NB4 (cell line): Measurements from ENCODE around the gene SPACA4.
A peak's percentile ranks its signal among the peaks of the same experiment; 100 is the strongest.

Experiments
- DNase-seq: peaks from one replicate; pipeline ENCODE4 v3.0.0; 2010; ENCODE audit warnings: low read depth
- H3K4me3 ChIP-seq: one replicate; pipeline ENCODE4 v1.5.1; 2011; ENCODE audit warnings: mild to moderate bottlenecking, low read depth, low read length, moderate library complexity
- CTCF ChIP-seq: IDR thresholded peaks from one replicate; pipeline ENCODE4 v1.5.1; 2012; ENCODE audit warnings: low read depth, low read length
- MYC ChIP-seq: IDR thresholded peaks from 2 replicates; pipeline ENCODE4 v1.6.1; 2011; ENCODE audit warnings: low read depth, low read length
- POLR2A ChIP-seq: IDR thresholded peaks from 2 replicates; pipeline ENCODE4 v1.6.1; 2011; ENCODE audit warnings: mild to moderate bottlenecking; ENCODE audit not compliant: insufficient read length; ENCODE audit errors: extremely low read depth
- TF ChIP-seq, protein P1 (sequence below): IDR thresholded peaks from 2 replicates; pipeline ENCODE4 v1.6.1; 2011; ENCODE audit warnings: low read depth, low read length

SPACA4 gene

DNA sequence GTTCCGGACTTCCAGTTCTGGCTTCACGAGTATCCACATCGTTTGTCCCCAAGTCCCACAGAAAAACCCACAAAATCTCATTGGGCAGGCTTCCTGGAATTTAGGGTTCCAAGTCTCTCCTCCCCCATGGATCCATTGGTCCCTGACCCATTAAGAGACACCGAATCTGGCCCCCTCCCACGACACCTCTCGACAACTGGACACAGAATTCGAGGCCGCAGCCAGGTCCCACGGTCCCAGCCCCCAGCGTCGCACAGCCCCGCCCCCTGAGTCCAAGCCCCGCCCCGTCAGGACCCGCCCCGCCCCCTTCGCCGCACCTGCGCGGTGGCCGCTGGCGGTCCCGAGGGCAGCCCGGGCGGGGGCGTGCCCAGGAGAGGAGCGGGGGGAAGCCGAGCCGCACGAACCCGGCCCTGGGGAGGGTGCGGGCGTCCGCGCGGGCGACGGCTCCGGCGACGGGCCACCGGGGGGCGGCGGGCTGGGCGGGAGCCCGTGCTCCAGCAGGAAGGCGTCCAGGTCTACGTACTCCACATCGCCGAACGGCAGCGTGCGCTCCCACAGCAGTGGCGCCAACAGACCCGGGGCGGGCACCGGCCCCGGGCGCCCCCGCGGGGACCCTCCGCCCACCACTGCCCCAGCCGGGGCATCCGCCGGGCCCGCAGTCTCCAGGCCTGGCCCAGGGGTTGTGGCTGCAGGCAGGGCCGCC, 28.9 kb downstream of the SPACA4 start:
- TF ChIP-seq, protein P1, sequence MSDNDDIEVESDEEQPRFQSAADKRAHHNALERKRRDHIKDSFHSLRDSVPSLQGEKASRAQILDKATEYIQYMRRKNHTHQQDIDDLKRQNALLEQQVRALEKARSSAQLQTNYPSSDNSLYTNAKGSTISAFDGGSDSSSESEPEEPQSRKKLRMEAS = no peak
- DNase-seq = peak; percentile 95
- H3K4me3 ChIP-seq = peak overlapping the region; percentile 80

GRCh38 chr19:48635966-48636858, 29.7 kb downstream of the SPACA4 start:
- DNase-seq = peak; percentile 87
- H3K4me3 ChIP-seq = peak overlapping the region; percentile 80
- TF ChIP-seq POLR2A = no peak
- no peak for TF ChIP-seq CTCF
- TF ChIP-seq, protein P1 = no peak
- no peak for TF ChIP-seq MYC

DNA sequence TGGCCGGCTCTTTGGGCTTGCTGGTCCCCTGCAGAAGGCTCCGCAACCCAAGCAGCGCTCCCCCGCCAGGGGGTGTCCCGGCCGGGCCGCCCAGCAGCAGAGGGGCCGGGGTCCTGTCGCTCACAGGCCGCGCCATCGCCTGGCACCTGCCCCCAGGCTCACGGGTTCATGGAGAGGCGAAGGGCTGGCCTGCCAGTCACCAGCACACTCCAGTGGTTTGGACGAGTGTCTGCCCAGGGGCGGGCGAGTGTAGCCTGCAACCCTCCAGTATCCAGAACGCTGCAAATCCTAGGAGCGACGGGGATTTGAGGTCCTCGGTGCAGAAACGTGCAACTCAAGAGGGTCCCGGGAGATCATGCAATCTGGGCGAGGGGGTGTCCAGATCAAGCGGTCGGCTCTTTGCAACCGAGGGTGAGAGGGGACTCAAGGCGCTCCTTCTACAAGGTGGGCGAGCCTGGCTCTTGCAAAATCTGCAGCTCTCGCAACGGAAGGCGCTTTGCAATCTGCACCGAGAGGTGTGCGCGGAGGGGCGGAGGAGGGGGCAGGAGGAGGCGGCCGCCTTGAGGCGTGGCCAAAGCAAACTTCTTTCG, 30.4 kb downstream of the SPACA4 start, which contains the start of gene DBP:
Gene DBP, minus strand, starts transcription at position 521 of the 590 bp plus-strand sequence. Its CDS starts 385 bp downstream, at position 136.
- no peak for DNase-seq
- TF ChIP-seq POLR2A (no peak), CTCF (peak; percentile 36), MYC (no peak)
- TF ChIP-seq, protein P1 = no peak
- peak within 1 kb of the TSS; percentile 80 for H3K4me3 ChIP-seq

DNA sequence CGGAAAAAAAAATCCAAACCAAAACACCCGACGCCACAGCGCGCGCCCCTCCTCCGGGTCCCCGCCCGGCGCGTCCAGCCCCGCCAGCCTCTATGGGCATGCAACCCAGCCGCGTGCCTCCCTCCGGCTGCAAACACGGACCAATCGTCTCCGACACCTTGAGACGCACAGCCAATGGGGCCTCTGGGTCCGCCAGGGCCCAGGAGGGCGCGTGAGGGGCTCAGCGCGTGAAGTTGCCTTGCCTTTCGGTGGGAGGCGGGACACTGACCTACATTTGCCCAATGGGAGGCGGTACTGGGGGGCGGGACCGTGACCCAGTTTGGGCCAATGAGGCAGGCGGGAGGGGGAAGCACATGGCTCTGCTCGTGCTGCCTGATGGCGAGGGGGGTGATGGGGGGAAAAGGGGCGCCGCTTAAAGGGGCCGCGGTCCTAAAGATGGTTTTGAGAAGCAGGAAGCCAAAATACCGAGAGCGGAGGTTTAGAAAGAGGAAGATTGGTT, 31.0 kb downstream of the SPACA4 start:
- TF ChIP-seq MYC (no peak), CTCF (no peak), POLR2A (no peak)
- TF ChIP-seq, protein P1 = no peak
- DNase-seq = peak; percentile 100
- H3K4me3 ChIP-seq = peak overlapping the region; percentile 80

DNA sequence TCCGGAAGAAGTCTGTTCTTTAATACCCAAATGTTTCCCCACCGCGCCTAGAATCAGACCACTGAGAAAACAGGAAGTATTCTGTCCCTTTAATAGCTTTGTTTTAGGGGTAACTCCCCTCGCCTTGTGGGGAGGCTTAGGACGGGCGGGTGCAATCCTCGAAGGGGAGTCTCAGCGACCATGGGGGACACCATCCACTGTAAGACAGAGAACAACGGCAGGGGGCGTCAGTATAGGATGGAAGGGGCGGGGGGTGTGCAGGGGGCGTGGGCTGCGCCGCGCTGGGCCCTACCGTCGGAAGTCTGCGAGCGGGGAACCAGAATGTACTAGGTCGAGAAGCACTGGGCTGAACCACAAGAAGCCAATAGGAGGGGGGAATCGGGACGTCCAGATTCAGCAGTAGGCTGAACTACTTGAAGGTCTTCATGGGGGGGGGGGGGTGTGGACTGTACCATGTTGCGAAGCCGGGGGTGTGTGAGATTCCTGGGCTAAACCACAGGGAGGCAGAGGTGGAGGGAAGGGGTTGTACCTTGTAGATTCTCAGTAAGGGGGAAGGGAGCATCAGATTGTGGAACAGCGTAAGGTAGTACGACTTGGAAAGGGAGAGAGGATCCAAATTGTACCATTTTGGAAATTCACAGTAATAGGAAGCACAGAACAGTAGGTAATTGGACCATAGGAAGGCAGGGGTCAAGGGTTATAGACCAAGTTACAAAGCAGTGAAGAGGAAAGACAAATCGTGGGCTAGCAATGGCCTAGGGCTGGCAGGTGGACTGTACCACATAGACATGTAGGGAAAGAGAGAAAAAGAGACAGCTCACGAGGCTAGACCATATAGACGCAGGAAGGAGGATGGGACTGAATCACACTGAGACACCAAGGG, 31.6 kb downstream of the SPACA4 start:
- peak; percentile 100 for DNase-seq
- H3K4me3 ChIP-seq = peak overlapping the region; percentile 71
- no peak for TF ChIP-seq POLR2A
- TF ChIP-seq CTCF = peak; percentile 60
